Epithelial cell of esophagus (primary cell): ENCODE data around the gene OGDH.

ENCODE experiments used
- DNase-seq: peaks from one replicate; pipeline ENCODE4 v3.0.0; 2010; ENCODE audit warnings: low read depth
- H3K4me3 ChIP-seq: 2 replicates; pipeline ENCODE4 v1.5.1; 2011; ENCODE audit warnings: mild to moderate bottlenecking, low read length, control low read depth
- TF ChIP-seq, protein P1 (sequence below): IDR thresholded peaks from 2 replicates; pipeline ENCODE4 v1.5.1; 2011; ENCODE audit warnings: low read depth, mild to moderate bottlenecking, low read length, control low read depth, inconsistent platforms; ENCODE audit not compliant: insufficient read depth; ENCODE audit errors: missing control alignments

The OGDH gene

DNA sequence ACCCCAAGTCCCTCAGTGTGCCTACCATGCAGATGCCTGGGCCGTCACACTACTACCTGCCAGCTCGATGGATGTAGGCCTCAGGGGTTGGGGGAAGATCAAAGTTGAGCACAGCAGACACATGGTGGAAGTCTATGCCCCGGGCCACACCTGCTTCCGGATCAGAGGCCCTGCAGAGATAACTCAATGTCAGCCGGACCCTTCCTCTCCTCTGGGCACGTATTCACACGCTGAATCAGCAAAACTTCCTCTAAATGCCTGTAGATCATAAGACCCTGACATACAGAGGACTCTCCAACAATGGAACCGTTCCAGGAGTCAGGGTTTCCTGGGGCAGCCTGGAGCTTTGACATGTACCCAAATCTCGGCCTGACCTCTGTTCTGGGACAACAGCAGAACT, 36.5 kb upstream of the OGDH start:
- no peak for DNase-seq
- H3K4me3 ChIP-seq, result no peak overlapping the region
- TF ChIP-seq, protein P1, sequence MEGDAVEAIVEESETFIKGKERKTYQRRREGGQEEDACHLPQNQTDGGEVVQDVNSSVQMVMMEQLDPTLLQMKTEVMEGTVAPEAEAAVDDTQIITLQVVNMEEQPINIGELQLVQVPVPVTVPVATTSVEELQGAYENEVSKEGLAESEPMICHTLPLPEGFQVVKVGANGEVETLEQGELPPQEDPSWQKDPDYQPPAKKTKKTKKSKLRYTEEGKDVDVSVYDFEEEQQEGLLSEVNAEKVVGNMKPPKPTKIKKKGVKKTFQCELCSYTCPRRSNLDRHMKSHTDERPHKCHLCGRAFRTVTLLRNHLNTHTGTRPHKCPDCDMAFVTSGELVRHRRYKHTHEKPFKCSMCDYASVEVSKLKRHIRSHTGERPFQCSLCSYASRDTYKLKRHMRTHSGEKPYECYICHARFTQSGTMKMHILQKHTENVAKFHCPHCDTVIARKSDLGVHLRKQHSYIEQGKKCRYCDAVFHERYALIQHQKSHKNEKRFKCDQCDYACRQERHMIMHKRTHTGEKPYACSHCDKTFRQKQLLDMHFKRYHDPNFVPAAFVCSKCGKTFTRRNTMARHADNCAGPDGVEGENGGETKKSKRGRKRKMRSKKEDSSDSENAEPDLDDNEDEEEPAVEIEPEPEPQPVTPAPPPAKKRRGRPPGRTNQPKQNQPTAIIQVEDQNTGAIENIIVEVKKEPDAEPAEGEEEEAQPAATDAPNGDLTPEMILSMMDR, result no peak

DNA sequence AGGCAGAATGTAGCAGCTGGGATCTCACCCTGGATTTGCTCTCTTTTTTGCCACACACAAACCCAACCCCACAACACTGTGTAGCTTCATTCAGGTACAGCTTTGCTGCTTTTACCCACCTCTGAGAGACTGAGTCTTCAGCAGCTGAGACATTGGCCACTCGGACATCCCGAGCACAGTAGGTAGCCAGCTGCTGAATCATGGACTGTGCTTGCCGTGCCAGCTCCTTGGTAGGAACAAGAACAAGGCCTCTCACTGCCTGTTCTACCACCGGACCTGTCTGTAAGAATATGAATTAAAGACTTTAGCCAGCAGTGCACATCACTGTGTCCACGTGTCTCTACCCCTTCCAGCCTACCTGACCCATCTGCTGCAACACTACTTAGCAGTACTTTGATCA, 33.7 kb upstream of the OGDH start:
- TF ChIP-seq, protein P1, result no peak
- peak overlapping the region; percentile 68 for H3K4me3 ChIP-seq
- no peak for DNase-seq

DNA sequence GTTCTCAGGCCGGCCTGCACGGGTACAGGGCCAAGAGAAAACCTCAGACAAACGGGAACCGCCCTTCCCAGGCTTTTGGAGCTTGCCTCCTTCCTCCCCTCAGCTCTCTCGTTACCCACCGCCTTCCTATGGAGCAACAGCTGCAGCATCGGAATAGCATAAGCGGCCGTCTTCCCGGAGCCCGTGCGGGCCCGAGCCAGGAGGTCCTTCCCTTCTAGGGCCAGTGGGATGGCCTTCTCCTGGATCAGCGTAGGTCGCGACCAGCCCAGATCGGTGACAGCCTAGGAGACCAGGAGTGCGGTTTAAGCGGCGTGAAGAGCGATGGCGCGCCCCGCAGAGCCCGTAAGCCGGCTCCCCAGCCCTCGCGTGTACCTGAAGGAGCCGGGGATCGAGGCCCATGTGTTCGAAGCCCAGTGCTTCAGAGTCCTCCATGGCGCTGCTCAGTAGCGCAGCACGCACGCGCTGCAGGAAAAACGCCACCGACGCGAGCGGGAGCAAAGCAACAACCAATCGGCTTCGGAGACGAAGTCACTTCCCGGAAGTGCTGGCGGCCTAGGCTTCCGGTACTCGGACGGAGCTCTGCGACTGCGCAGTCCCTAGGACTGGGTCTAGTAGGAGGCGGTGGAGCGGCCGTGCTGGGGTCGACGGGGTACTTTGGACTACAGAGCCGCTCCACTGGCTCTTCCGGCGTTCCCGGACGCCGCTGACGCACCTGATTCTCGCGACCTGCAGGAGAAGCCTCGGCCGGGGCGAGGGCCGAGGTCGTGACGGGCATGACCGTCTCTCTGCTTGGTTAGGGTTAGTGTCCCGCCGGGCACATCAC, 32.8 kb upstream of the OGDH start, which contains the start of gene DDX56:
DDX56 (minus strand) TSS at position 445 of the 823 bp plus-strand sequence; CDS start at position 432, 13 bp downstream.
- peak within 1 kb of the TSS; percentile 68 for H3K4me3 ChIP-seq
- TF ChIP-seq, protein P1, result no peak
- DNase-seq, result peak; percentile 94

DNA sequence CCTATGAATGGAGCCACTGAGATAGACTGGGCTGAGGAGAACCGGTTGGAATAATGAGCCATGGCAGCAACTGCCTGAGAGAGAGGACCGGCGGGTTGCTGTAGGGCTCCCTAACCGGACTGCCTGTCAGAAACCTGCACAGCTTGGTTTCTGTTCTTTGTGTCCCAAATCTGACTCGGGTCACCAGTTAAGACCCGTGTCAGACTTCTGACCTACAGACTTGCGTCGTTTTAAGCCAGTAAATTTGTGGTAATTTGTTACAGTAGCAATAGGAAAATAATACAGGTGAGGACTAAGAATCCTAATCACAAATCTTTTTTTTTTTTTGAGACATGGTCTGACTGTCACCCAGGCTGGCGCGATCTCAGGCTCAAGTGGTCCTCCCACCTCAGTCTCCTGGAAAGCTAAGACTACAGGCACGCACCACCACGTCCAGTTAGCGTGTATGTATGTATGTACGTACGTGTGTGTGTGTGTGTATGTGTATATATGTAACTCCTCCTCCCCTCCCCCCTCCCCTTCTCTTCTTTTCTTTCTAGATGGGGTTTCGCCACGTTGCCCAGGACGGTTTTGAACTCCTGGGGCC, 32.0 kb upstream of the OGDH start:
- DNase-seq, result no peak
- TF ChIP-seq, protein P1, result no peak

DNA sequence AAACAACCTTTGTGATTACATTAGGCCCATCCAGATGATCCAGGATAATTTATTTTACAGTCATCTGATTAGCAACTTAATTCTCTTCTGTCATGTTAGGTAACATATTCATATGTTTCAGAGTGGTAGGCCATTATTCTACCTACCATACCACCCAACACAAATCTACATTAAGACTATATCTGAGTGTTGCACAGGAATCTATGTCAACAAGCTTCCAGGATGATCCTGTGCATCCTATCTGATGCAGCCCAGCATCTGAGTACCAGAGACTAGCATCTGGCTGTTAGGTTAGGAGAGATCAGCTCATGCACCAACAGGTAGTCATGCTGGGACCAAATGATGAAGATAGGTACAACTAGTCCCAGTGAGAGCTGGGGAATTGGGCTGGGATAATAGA, 31.4 kb upstream of the OGDH start:
- peak overlapping the region; percentile 68 for H3K4me3 ChIP-seq
- no peak for DNase-seq
- TF ChIP-seq, protein P1, result no peak

More for the DNA sequence above, 32.0 kb upstream of the OGDH start:
- H3K4me3 ChIP-seq, result peak overlapping the region; percentile 68

DNA sequence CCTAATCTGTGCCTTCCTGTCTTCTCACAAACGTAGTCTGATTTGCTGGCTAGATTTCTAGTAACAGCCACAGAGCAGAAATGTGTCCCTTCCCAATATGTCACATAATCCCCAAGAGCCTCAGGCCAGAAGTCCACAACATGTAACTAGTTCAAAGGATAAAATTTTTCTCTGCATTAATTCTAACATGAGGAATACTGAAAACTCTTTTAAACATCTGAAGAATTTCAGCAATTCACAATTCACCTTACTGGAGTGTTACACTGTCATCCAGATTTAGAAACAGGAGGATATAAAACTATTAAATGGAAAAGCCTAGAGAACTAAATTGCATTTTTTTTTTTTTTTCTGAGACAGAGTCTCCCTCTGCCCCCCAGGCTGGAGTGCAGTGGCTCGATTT, 30.2 kb upstream of the OGDH start:
- H3K4me3 ChIP-seq, result no peak overlapping the region
- TF ChIP-seq, protein P1, result no peak
- no peak for DNase-seq
